Activated CD4-positive, alpha-beta memory T cell treated with anti-CD3 and anti-CD28 coated beads for 36 hours (primary cell): Measurements from ENCODE around the gene SFMBT1. TPM values are rescaled to one million over a fixed set of nuclear protein-coding genes. Genes with fewer than 3 reads are reported as not detected.

ENCODE experiments used
- CTCF ChIA-PET: fragments of 350-600 bp; sonication (Branson Sonifier 250); formaldehyde crosslinking; loops from one replicate; lab custom pipeline; 2021; ENCODE audit warnings: antibody characterized with exemption, inconsistent platforms; lab: Charles Lee
- POLR2A ChIA-PET: fragments of 350-600 bp; sonication (Branson Sonifier 250); formaldehyde crosslinking; loops from one replicate; lab custom pipeline; 2021; ENCODE audit warnings: antibody characterized with exemption; lab: Charles Lee
- DNase-seq: peaks from one replicate; pipeline ENCODE4 v3.0.0-alpha.2; 2020
- H3K27ac Mint-ChIP-seq: one replicate; pipeline ENCODE4 v1.8.0; 2021; ENCODE audit warnings: mixed read lengths
- H3K27me3 Mint-ChIP-seq: one replicate; pipeline ENCODE4 v1.8.0; 2021; ENCODE audit warnings: mixed read lengths
- H3K36me3 Mint-ChIP-seq: one replicate; pipeline ENCODE4 v1.8.0; 2021; ENCODE audit warnings: mixed read lengths
- H3K4me1 Mint-ChIP-seq: one replicate; pipeline ENCODE4 v1.8.0; 2021; ENCODE audit warnings: low read depth, mixed read lengths
- H3K4me3 Mint-ChIP-seq: one replicate; pipeline ENCODE4 v1.8.0; 2021; ENCODE audit warnings: mild to moderate bottlenecking, mixed read lengths
- H3K9me3 Mint-ChIP-seq: one replicate; pipeline ENCODE4 v1.8.0; 2021; ENCODE audit warnings: mixed read lengths
- intact Hi-C: fragments of 100-400 bp; cut with micrococcal nuclease; formaldehyde crosslinking; loops from one replicate; pipeline ENCODE4 v1.15.1; 2023
- total RNA-seq, 2 experiments: library from RNA; stranded (reverse); gene quantifications; one replicate each; pipeline ENCODE4 v1.2.3, GENCODE V29; 2021

Gene SFMBT1
- total RNA-seq, 2 experiments from 2014 or later = 22.1 to 22.8 TPM

GRCh38 chr3:53032609-53033008 is 13.3 kb downstream of the SFMBT1 start:
- no peak overlapping the region for H3K27ac Mint-ChIP-seq
- H3K4me3 Mint-ChIP-seq = no peak overlapping the region
- no peaks in the 10 kb centered on the region for H3K9me3 Mint-ChIP-seq
- DNase-seq = no peak
- POLR2A ChIA-PET = no interaction called here
- CTCF ChIA-PET = interaction anchor here (0.9 to 1.0 kb wide), 2 partner anchors 13 to 98 kb away, joined by 3 to 4 read pairs; partner anchors contain the start of gene SFMBT1
- no peaks in the 10 kb centered on the region for H3K27me3 Mint-ChIP-seq
- H3K4me1 Mint-ChIP-seq = peaks cover 53% of the 10 kb centered on the region
- intact Hi-C loops = no loop called here
- H3K36me3 Mint-ChIP-seq = no peaks in the 10 kb centered on the region

DNA sequence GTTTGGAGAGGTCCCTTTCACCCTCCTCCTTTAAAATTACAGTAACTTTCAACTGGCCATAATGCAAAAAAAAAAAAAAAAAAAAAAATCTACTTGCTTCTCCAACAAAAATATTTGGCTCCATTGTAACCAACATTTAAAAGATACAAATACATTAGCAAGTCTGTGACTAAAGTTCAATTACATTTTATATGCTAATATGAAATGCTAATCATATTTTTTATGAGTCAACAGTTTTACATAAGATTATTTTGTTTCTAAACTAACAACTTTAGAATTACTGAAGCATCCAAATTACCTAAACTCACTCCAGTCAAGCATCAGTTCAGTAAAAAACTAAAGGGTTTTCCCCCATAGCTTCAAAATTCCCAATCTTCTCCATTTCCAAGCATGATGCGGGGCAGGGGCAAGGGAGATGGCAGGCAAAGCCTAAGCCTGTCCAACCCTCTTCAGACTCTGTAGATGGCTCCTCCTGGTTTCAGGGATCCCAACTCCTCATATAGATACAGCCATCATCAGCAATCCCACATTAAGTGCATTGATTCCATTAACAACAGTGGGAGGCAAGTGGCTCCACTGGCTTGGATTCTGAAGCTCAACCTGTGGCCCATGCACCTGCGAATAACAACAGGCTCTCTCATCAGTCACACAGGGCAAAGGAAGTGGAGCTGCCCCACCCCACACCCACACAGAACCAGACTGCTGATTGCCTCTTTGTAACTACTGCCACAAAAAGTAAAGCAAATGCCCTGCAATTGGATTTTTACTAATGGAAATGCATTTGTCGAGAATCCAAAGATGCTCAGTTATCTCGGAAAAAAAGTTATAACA is 15.0 kb downstream of the SFMBT1 start:
- no peaks in the 10 kb centered on the region for H3K9me3 Mint-ChIP-seq
- CTCF ChIA-PET = interaction anchor here (0.6 kb wide), 1 partner anchor 47 kb away, joined by 3 read pairs; no protein-coding TSS in a partner anchor
- DNase-seq = peak; percentile 68
- intact Hi-C loops = no loop called here
- POLR2A ChIA-PET = interaction anchor here (0.7 kb wide), 1 partner anchor 16 kb away, joined by 4 read pairs; the partner anchor contains the start of gene SFMBT1
- peak overlapping the region; percentile 50 for H3K27ac Mint-ChIP-seq
- no peaks in the 10 kb centered on the region for H3K27me3 Mint-ChIP-seq
- no peak overlapping the region for H3K4me3 Mint-ChIP-seq
- H3K4me1 Mint-ChIP-seq = peaks cover 46% of the 10 kb centered on the region
- H3K36me3 Mint-ChIP-seq = no peaks in the 10 kb centered on the region

DNA sequence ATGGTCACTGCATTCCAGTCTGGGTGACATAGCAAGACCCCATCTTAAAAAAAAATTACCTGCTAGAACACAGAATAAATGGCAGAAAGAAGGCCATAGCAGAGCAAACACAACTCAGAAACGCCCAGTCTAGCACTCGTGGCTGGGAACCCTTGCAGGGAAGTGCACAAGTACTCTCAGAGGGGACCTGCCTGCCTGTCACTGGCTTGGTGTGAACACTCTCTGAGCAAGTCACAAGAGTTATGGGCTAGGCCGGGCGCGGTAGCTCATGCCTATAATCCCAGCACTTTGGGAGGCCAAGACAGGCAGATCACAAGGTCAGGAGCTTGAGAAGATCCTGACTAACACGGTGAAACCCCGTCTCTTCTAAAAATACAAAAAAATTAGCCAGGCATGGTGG is 17.2 kb downstream of the SFMBT1 start:
- no peaks in the 10 kb centered on the region for H3K9me3 Mint-ChIP-seq

GRCh38 chr3:53027254-53027844 is 18.5 kb downstream of the SFMBT1 start:
- DNase-seq = no peak
- Mint-ChIP-seq H3K4me1 (peaks cover 54% of the 10 kb centered on the region), H3K9me3 (no peaks in the 10 kb centered on the region), H3K36me3 (no peaks in the 10 kb centered on the region), H3K27me3 (no peaks in the 10 kb centered on the region), H3K27ac (no peak overlapping the region), H3K4me3 (no peak overlapping the region)
- ChIA-PET CTCF (no interaction called here), POLR2A (interaction anchor here (1.4 kb wide), 1 partner anchor 19 kb away, joined by 7 read pairs; the partner anchor contains the start of gene SFMBT1)
- intact Hi-C loops = no loop called here

More for the DNA sequence above, 17.2 kb downstream of the SFMBT1 start:
- ChIA-PET CTCF (no interaction called here), POLR2A (no interaction called here)
- no peak overlapping the region for H3K27ac Mint-ChIP-seq
- H3K4me1 Mint-ChIP-seq = peaks cover 46% of the 10 kb centered on the region
- DNase-seq = no peak
- intact Hi-C loops = no loop called here
- no peaks in the 10 kb centered on the region for H3K27me3 Mint-ChIP-seq
- H3K36me3 Mint-ChIP-seq = no peaks in the 10 kb centered on the region
- no peak overlapping the region for H3K4me3 Mint-ChIP-seq

GRCh38 chr3:53026382-53027162 is 19.3 kb downstream of the SFMBT1 start:
- no peak for DNase-seq
- no peaks in the 10 kb centered on the region for H3K9me3 Mint-ChIP-seq
- no peak overlapping the region for H3K27ac Mint-ChIP-seq
- POLR2A ChIA-PET = interaction anchor here (0.6 to 1.4 kb wide), 3 partner anchors 9 to 20 kb away, joined by 3 to 7 read pairs (median 4); partner anchors contain the start of gene SFMBT1
- CTCF ChIA-PET = interaction anchor here (1.3 kb wide), 1 partner anchor 9 kb away, joined by 3 read pairs; no protein-coding TSS in a partner anchor
- H3K4me1 Mint-ChIP-seq = peaks cover 56% of the 10 kb centered on the region
- H3K27me3 Mint-ChIP-seq = no peaks in the 10 kb centered on the region
- H3K36me3 Mint-ChIP-seq = no peaks in the 10 kb centered on the region
- intact Hi-C loops = no loop called here
- no peak overlapping the region for H3K4me3 Mint-ChIP-seq

DNA sequence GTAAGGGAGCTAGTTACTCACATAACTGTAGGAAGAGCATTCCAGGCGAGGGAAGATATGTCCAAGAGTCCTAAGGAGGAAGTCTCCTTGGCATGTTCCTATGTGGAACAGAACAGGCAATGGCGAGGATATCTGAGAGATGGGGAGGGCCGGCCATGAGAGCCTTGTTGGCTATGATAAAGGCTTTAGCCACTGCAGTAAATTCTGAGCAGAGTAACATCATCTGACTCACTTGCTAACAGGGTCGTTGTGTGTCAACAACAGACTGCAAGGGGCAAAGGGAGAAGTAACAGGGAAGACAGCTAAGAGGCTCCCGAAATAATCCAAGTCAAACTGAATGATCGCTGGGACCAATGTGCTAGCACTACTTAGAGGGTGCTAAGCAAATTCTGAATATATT is 21.6 kb downstream of the SFMBT1 start:
- no peak overlapping the region for H3K4me3 Mint-ChIP-seq
- intact Hi-C loops = no loop called here
- CTCF ChIA-PET = no interaction called here
- POLR2A ChIA-PET = no interaction called here
- peaks cover 53% of the 10 kb centered on the region for H3K4me1 Mint-ChIP-seq
- no peak overlapping the region for H3K27ac Mint-ChIP-seq
- H3K36me3 Mint-ChIP-seq = no peaks in the 10 kb centered on the region
- no peak for DNase-seq
- H3K27me3 Mint-ChIP-seq = no peaks in the 10 kb centered on the region
- no peaks in the 10 kb centered on the region for H3K9me3 Mint-ChIP-seq

DNA sequence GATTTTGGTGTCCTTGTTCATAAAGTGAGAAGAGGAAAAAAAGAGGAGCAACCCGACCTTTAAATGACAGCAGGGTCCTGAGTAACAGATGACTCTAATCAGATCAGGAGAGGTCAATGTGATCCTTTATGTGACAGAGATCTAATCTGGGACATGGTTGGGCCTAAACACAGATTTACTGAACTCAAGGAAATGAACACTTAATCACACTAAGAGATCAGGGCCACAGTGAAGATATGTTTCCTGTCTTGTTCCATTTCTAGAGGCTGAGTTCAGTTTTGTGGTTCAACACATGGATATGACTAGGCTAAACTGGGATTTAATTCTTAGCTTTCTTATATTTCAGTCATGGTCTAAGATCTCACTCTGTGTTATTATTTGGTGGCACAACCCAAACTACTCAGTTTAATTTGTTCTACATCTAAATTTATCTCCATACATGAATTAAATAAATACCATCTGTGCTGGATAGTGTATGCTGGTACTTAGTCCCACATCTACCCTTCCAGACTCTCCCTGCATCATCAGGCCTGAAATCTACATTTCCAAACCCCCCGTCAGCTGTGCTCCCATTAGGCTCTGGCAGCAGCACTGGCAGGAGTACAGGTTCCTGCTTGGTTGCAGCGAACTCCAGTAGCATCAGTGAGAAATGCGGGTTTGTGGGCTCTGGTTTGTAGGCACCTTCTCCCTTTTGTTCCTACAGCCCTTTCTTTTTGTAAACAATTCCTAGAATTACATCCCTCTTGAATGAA is 22.6 kb downstream of the SFMBT1 start:
- no peak overlapping the region for H3K4me3 Mint-ChIP-seq
- H3K27me3 Mint-ChIP-seq = no peaks in the 10 kb centered on the region
- POLR2A ChIA-PET = no interaction called here
- no peak for DNase-seq
- H3K4me1 Mint-ChIP-seq = peaks cover 59% of the 10 kb centered on the region
- intact Hi-C loops = loop anchor here (1.0 to 2.0 kb wide), 2 partner anchors 16 to 40 kb away; no protein-coding TSS in a partner anchor
- CTCF ChIA-PET = no interaction called here
- no peaks in the 10 kb centered on the region for H3K36me3 Mint-ChIP-seq
- H3K9me3 Mint-ChIP-seq = no peaks in the 10 kb centered on the region
- peak overlapping the region; percentile 1 for H3K27ac Mint-ChIP-seq

DNA sequence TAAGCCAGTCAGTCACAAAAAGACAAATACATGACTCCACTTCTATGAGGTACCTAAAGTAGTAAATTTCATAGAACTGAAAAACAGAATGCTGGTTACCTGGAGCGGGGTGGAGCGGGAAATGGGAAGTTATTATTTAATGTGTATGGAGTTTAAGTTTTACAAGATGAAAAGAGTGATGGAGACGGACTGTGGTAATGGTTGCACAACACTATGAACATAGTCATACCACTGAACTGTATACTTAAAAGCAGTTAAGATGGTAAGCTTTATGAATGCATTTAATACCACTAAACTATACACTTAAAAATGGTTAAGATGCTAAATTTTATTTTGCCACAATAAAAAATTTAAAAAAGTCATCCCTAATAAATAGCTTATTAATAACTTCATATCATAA is 23.2 kb downstream of the SFMBT1 start:
- no peak for DNase-seq
- Mint-ChIP-seq H3K27ac (no peak overlapping the region), H3K36me3 (no peaks in the 10 kb centered on the region), H3K27me3 (no peaks in the 10 kb centered on the region), H3K9me3 (no peaks in the 10 kb centered on the region), H3K4me1 (peaks cover 61% of the 10 kb centered on the region), H3K4me3 (no peak overlapping the region)
- CTCF ChIA-PET = no interaction called here
- POLR2A ChIA-PET = no interaction called here
- intact Hi-C loops = loop anchor here (1.0 to 2.0 kb wide), 2 partner anchors 16 to 39 kb away; no protein-coding TSS in a partner anchor

DNA sequence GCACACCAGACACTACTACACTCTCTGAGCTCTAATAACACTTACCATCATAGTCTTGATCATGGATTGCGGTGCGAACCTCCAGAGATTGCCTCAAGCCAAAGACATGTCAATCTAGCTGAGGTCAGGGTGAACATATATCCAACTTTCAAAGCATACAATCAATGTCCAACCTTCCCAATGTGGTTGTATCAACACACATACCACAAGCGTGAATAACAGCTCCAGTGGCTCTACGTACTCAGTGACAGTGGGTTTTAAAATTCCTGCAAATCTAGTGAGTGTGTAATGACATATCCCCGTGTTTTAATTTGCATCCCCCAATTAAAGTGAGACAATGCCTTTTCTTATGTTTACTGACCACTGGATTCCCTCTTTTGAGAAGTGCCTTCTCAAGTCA is 29.6 kb downstream of the SFMBT1 start:
- no peaks in the 10 kb centered on the region for H3K27me3 Mint-ChIP-seq
- DNase-seq = no peak
- peaks cover 40% of the 10 kb centered on the region for H3K4me1 Mint-ChIP-seq
- CTCF ChIA-PET = no interaction called here
- no peak overlapping the region for H3K4me3 Mint-ChIP-seq
- intact Hi-C loops = no loop called here
- H3K9me3 Mint-ChIP-seq = no peaks in the 10 kb centered on the region
- H3K27ac Mint-ChIP-seq = no peak overlapping the region
- H3K36me3 Mint-ChIP-seq = no peaks in the 10 kb centered on the region
- POLR2A ChIA-PET = interaction anchor here (0.7 kb wide), 1 partner anchor 187 kb away, joined by 3 read pairs; no protein-coding TSS in a partner anchor

DNA sequence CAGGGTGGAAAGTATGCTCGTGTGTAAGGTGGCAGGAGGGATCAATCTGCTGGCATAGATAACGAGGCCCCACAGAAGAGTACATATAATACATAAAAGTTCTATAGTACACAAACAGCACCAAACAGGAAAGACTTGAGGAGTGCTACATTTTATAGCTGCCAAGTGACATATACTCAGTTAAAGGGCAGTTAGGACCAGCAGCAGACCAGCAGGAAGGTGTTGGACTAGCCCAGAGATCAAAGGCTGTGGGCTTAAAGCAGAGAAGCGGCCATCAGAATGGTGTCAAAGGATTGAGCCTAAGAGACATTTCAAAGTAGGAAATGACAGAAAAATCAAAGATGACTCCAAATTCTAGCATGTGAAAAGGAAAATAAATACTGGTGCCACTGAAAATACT is 34.5 kb downstream of the SFMBT1 start:
- CTCF ChIA-PET = no interaction called here
- no peak for DNase-seq
- Mint-ChIP-seq H3K4me3 (no peak overlapping the region), H3K4me1 (peaks cover 29% of the 10 kb centered on the region), H3K27ac (no peak overlapping the region), H3K9me3 (no peaks in the 10 kb centered on the region), H3K36me3 (no peaks in the 10 kb centered on the region), H3K27me3 (no peaks in the 10 kb centered on the region)
- POLR2A ChIA-PET = no interaction called here
- intact Hi-C loops = no loop called here

DNA sequence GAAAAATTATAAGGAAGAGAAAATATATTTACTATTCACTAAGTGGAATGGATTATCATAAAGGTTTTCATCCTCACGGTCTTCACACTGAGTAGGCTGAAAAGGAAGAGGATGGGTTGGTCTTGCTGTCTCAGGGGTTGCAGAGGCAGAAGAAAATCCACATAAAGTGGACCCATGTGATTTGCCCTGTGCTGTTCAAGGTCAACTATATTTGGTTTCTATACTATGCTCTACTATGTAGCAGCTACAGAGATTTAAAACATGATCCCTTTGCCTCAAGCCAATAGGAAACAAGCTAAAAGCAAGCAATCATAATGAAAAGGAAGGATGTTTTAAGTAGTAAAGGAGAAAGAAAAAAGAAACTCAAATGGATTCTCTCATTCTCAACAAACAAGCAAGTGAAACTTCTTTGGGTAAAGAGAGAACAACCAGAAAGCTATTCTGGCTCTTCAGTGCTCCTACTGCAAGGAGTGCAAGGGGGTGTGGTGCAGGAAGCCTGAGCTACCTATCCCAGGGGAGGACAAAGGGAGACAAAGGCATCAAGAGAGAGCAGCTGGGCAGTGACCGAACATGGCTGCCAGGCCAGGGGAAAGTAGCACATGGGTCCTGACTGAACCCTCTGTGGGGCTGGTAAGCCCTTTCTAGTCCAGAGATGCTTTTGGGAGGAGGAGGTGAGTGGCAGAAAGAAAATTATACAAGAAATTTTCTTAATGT is 35.9 kb downstream of the SFMBT1 start:
- DNase-seq = no peak
- ChIA-PET POLR2A (interaction anchor here (0.8 kb wide), 1 partner anchor 26 kb away, joined by 3 read pairs; no protein-coding TSS in a partner anchor), CTCF (interaction anchor here (0.5 kb wide), 1 partner anchor 86 kb away, joined by 3 read pairs; no protein-coding TSS in a partner anchor)
- no peaks in the 10 kb centered on the region for H3K36me3 Mint-ChIP-seq
- H3K27me3 Mint-ChIP-seq = no peaks in the 10 kb centered on the region
- H3K4me3 Mint-ChIP-seq = no peak overlapping the region
- H3K9me3 Mint-ChIP-seq = no peaks in the 10 kb centered on the region
- no peak overlapping the region for H3K27ac Mint-ChIP-seq
- intact Hi-C loops = no loop called here
- peaks cover 34% of the 10 kb centered on the region for H3K4me1 Mint-ChIP-seq
